SK-N-MC (cell line): Measurements from ENCODE around the gene C1GALT1C1.

Experiments used
- EZH2 ChIP-seq: fragments of 200-600 bp; sonication (generic); IDR thresholded peaks from one replicate; pipeline ENCODE4 v1.6.1; 2017; ENCODE audit warnings: antibody characterized with exemption
- FOXP2 ChIP-seq: optimal IDR thresholded peaks from 2 replicates; pipeline ENCODE3; 2011; ENCODE audit warnings: mild to moderate bottlenecking, moderate library complexity; ENCODE audit not compliant: insufficient read depth; ENCODE audit errors: extremely low read length, control extremely low read depth
- POLR2AphosphoS5 ChIP-seq: IDR thresholded peaks from 2 replicates; pipeline ENCODE4 v1.6.1; 2012; ENCODE audit warnings: mild to moderate bottlenecking, low read depth, low read length, borderline replicate concordance

GRCh38 chrX:120625371-120625770, 4.5 kb downstream of the C1GALT1C1 start:
- no peak for TF ChIP-seq EZH2
- no peak for TF ChIP-seq FOXP2
- TF ChIP-seq POLR2AphosphoS5: no peak
